ENCODE measurements around the gene IRF2. TPM values are rescaled to one million over a fixed set of nuclear protein-coding genes. Genes with fewer than 3 reads are reported as not detected.
A peak's percentile ranks its signal among the peaks of the same experiment; 100 is the strongest.

Gene IRF2
- total and polyA plus RNA-seq, 2 experiments from 2014 or later, result 4.0 to 12.0 TPM

- Histone ChIP-seq H3K4me1 (ENCODE audit: low read depth) (no peaks in the 10 kb centered on the region), H3K4me3 (no peak overlapping the region), H3K27ac (no peak overlapping the region), H3K27me3 (no peaks in the 10 kb centered on the region), H3K9me3 (ENCODE audit: low read depth) (no peaks in the 10 kb centered on the region), H3K36me3 (no peaks in the 10 kb centered on the region)
- TF ChIP-seq CTCF (IDR thresholded peaks at IDR 0.05; ENCODE audit: low read depth, low read length), result no peak
- DNase-seq (ENCODE audit: low read depth in 1 of 2, low spot score in 1 of 2), result no peak
Measured at GRCh38 chr4:184510401-184510800, 36.1 kb upstream of the IRF2 start.

GRCh38 chr4:184506527-184507121 lies 32.3 kb upstream of the IRF2 start:
- Histone ChIP-seq H3K4me1 (ENCODE audit: low read depth) (no peaks in the 10 kb centered on the region), H3K4me3 (no peak overlapping the region), H3K27ac (no peak overlapping the region), H3K36me3 (no peaks in the 10 kb centered on the region), H3K27me3 (no peaks in the 10 kb centered on the region), H3K9me3 (ENCODE audit: low read depth) (no peaks in the 10 kb centered on the region)
- no peak for DNase-seq (ENCODE audit: low read depth in 1 of 2, low spot score in 1 of 2)
- TF ChIP-seq CTCF (IDR thresholded peaks at IDR 0.05; ENCODE audit: low read depth, low read length), result no peak

GRCh38 chr4:184504385-184504784 lies 30.0 kb upstream of the IRF2 start:
- Histone ChIP-seq H3K36me3 (no peaks in the 10 kb centered on the region), H3K27ac (no peak overlapping the region), H3K9me3 (ENCODE audit: low read depth) (no peaks in the 10 kb centered on the region), H3K4me3 (no peak overlapping the region), H3K27me3 (no peaks in the 10 kb centered on the region), H3K4me1 (ENCODE audit: low read depth) (no peaks in the 10 kb centered on the region)
- DNase-seq (ENCODE audit: low read depth in 1 of 2, low spot score in 1 of 2), result no peak
- no peak for TF ChIP-seq CTCF (IDR thresholded peaks at IDR 0.05; ENCODE audit: low read depth, low read length)

GRCh38 chr4:184503869-184504300 lies 29.5 kb upstream of the IRF2 start:
- no peaks in the 10 kb centered on the region for H3K27me3 ChIP-seq
- H3K4me1 ChIP-seq (ENCODE audit: low read depth), result no peaks in the 10 kb centered on the region
- H3K27ac ChIP-seq, result no peak overlapping the region
- no peaks in the 10 kb centered on the region for H3K36me3 ChIP-seq
- H3K4me3 ChIP-seq, result no peak overlapping the region
- peak in 1 of 2 donors; percentile 9 for DNase-seq (ENCODE audit: low read depth in 1 of 2, low spot score in 1 of 2)
- TF ChIP-seq CTCF (IDR thresholded peaks at IDR 0.05; ENCODE audit: low read depth, low read length), result no peak
- H3K9me3 ChIP-seq (ENCODE audit: low read depth), result no peaks in the 10 kb centered on the region

GRCh38 chr4:184500748-184501589 lies 26.6 kb upstream of the IRF2 start:
- no peaks in the 10 kb centered on the region for H3K9me3 ChIP-seq (ENCODE audit: low read depth)
- no peaks in the 10 kb centered on the region for H3K27me3 ChIP-seq
- no peaks in the 10 kb centered on the region for H3K4me1 ChIP-seq (ENCODE audit: low read depth)
- H3K4me3 ChIP-seq, result no peak overlapping the region
- H3K36me3 ChIP-seq, result no peaks in the 10 kb centered on the region
- no peak for DNase-seq (ENCODE audit: low read depth in 1 of 2, low spot score in 1 of 2)
- no peak overlapping the region for H3K27ac ChIP-seq
- TF ChIP-seq CTCF (IDR thresholded peaks at IDR 0.05; ENCODE audit: low read depth, low read length), result no peak
